ENCODE measurements around the gene PDXK. TPM values are rescaled to one million over a fixed set of nuclear protein-coding genes. Genes with fewer than 3 reads are reported as not detected.

Gene PDXK
- total RNA-seq, 2 experiments from 2014 or later, result 126 to 131 TPM

DNA sequence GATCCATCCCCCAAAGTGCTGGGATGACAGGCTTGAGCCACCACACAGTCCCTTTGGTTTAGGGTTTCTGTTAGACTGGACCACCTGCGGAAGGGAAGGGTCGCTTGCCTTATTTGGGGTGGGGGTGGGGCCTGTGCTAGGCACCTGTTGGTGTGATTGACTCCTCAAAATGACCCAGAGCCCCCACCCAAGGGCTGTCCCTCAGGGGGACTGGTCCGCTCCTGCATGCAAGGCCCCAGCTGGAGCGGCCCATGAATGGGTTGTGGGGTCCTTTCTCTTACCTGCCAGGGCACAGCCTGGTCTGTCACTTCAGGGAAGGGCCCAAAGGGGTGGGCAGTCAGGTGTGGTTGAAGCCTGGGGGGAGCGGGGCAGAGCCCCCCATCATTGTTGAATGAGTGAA is 59.0 kb downstream of the PDXK start:
- ChIA-PET CTCF (no interaction called here), POLR2A (no interaction called here)
- Mint-ChIP-seq H3K36me3 (peaks cover 17% of the 10 kb centered on the region), H3K27ac (no peak overlapping the region), H3K9me3 (no peaks in the 10 kb centered on the region), H3K27me3 (no peaks in the 10 kb centered on the region), H3K4me1 (ENCODE audit: low read depth) (peaks cover 50% of the 10 kb centered on the region), H3K4me3 (peak overlapping the region; percentile 89)
- DNase-seq, result no peak
- intact Hi-C loops (cut with micrococcal nuclease), result loop anchor here (5.0 kb wide), 1 partner anchor 46 kb away; no protein-coding TSS in a partner anchor

DNA sequence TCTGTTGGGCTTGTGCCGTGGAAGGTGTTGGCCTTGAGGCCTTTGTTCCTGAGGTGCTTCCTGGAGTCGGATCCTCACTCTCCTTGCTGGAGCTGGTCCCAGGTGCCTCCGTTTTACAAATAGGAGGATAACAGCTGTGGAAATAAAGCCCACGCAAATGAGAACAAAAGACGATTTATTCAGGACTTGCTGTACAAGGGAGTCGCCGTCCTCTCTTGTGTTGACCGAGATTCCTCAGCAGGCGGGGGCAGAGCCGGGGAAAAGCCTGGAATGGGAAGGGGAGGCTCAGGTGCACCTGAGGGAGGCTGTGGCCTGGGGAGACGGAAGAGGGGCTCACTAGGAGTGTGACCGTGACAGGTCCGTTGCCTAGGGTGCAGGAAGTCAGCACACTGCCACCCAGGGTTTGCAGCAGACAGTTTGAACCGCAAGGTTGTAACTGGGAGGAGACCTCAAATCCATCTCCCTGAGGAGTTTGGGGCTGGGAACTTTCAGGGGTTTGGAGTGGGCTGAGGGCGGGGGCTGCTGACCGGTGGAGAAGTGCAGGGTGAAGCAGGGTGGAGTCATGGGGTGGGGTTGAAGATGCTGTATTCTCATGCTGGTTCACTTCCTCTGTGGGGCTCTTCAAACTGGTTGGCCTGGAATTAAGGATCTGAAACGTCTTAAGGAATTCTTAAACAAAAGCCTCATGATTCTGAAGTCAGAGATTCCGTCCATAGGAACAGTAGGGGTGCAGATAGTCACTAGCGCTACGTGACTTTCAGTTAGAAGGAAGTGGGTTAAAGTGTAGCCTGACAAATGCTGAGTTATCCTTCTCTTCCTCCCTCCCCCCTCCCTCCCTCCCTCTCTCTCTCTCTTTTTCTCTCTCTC is 59.8 kb downstream of the PDXK start:
- no peaks in the 10 kb centered on the region for H3K9me3 Mint-ChIP-seq
- H3K27ac Mint-ChIP-seq, result peak overlapping the region; percentile 70
- ChIA-PET POLR2A (no interaction called here), CTCF (no interaction called here)
- H3K27me3 Mint-ChIP-seq, result no peaks in the 10 kb centered on the region
- peaks cover 10% of the 10 kb centered on the region for H3K36me3 Mint-ChIP-seq
- H3K4me1 Mint-ChIP-seq (ENCODE audit: low read depth), result peaks cover 57% of the 10 kb centered on the region
- peak; percentile 43 for DNase-seq
- H3K4me3 Mint-ChIP-seq, result peak overlapping the region; percentile 34
- intact Hi-C loops (cut with micrococcal nuclease), result loop anchor here (5.0 kb wide), 1 partner anchor 46 kb away; no protein-coding TSS in a partner anchor

- CTCF ChIA-PET, result interaction anchor here (0.7 to 1.6 kb wide), 4 partner anchors 10 to 196 kb away, joined by 3 to 17 read pairs (median 3); partner anchors contain the start of gene RRP1
- Mint-ChIP-seq H3K9me3 (no peaks in the 10 kb centered on the region), H3K36me3 (peaks cover 4% of the 10 kb centered on the region), H3K4me1 (ENCODE audit: low read depth) (peaks cover 53% of the 10 kb centered on the region), H3K27me3 (no peaks in the 10 kb centered on the region), H3K4me3 (no peak overlapping the region), H3K27ac (no peak overlapping the region)
- intact Hi-C loops (cut with micrococcal nuclease), result loop anchor here (5.0 to 10.0 kb wide), 4 partner anchors 47 to 885 kb away; partner anchors contain the start of gene NDUFV3
- POLR2A ChIA-PET, result interaction anchor here (1.4 kb wide), 1 partner anchor 10 kb away, joined by 4 read pairs; the partner anchor contains the start of gene RRP1
- no peak for DNase-seq
These were observed 60.7 kb downstream of the PDXK start for GRCh38 chr21:43779660-43780059.

DNA sequence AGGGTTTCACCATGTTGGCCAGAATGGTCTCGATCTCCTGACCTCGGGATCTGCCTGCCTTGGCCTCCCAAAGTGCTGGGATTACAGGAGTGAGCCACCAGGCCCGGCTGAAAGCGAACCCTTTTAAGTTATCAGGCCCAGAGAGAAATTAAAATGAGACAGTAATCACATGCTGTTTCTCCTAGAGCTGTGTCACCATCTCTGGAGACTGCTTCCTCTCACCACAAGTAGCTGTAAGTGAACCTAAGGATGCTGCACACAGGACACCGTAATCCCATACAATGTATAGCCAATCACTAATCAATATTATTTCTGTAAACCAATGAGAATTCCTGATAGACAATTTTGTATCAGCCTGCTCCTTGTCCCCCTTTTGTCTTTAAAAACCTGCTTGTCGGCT is 62.9 kb downstream of the PDXK start:
- CTCF ChIA-PET, result no interaction called here

GRCh38 chr21:43782431-43783097 is 63.6 kb downstream of the PDXK start:
- intact Hi-C loops (cut with micrococcal nuclease), result loop anchor here (5.0 to 10.0 kb wide), 3 partner anchors 120 to 888 kb away; partner anchors contain the start of gene NDUFV3
- ChIA-PET POLR2A (interaction anchor here (1.4 kb wide), 1 partner anchor 9 kb away, joined by 3 read pairs; no protein-coding TSS in a partner anchor), CTCF (no interaction called here)
- Mint-ChIP-seq H3K36me3 (no peaks in the 10 kb centered on the region), H3K4me1 (ENCODE audit: low read depth) (peaks cover 40% of the 10 kb centered on the region), H3K4me3 (peak overlapping the region; percentile 39), H3K27ac (peak overlapping the region; percentile 97), H3K27me3 (no peaks in the 10 kb centered on the region), H3K9me3 (no peaks in the 10 kb centered on the region)
- no peak for DNase-seq

More for the DNA sequence above, 62.9 kb downstream of the PDXK start:
- Mint-ChIP-seq H3K9me3 (no peaks in the 10 kb centered on the region), H3K36me3 (no peaks in the 10 kb centered on the region), H3K27ac (peak overlapping the region; percentile 97), H3K4me3 (peak overlapping the region; percentile 39), H3K27me3 (no peaks in the 10 kb centered on the region), H3K4me1 (ENCODE audit: low read depth) (peaks cover 42% of the 10 kb centered on the region)
- POLR2A ChIA-PET, result interaction anchor here (1.4 kb wide), 1 partner anchor 9 kb away, joined by 3 read pairs; no protein-coding TSS in a partner anchor
- intact Hi-C loops (cut with micrococcal nuclease), result loop anchor here (5.0 to 10.0 kb wide), 3 partner anchors 120 to 887 kb away; partner anchors contain the start of gene NDUFV3
- DNase-seq, result no peak

GRCh38 chr21:43783098-43783700 is 64.3 kb downstream of the PDXK start:
- peak overlapping the region; percentile 97 for H3K27ac Mint-ChIP-seq
- no peak overlapping the region for H3K4me3 Mint-ChIP-seq
- CTCF ChIA-PET, result no interaction called here
- peaks cover 37% of the 10 kb centered on the region for H3K4me1 Mint-ChIP-seq (ENCODE audit: low read depth)
- POLR2A ChIA-PET, result interaction anchor here (1.4 kb wide), 1 partner anchor 10 kb away, joined by 3 read pairs; no protein-coding TSS in a partner anchor
- intact Hi-C loops (cut with micrococcal nuclease), result loop anchor here (5.0 to 10.0 kb wide), 3 partner anchors 121 to 888 kb away; partner anchors contain the start of gene NDUFV3
- H3K9me3 Mint-ChIP-seq, result no peaks in the 10 kb centered on the region
- H3K27me3 Mint-ChIP-seq, result no peaks in the 10 kb centered on the region
- H3K36me3 Mint-ChIP-seq, result no peaks in the 10 kb centered on the region
- peak; percentile 26 for DNase-seq

DNA sequence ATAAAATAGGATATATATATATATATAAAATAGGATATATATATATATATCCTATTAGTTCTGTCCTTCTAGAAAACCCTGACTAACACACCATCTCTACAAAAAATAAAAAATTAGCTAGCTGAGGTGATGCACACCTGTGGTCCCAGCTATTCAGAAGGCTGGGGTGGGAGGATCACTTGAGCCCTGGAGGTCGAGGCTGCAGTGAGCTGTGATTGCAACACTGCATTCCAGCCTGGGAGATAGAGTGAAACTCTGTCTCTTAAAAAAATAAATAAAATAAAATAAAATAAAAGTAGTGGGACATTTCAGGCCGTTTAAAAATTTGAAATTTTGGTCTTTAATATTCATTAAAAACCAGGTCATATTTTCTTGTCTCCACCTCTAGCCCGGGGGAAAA is 66.2 kb downstream of the PDXK start:
- Mint-ChIP-seq H3K4me1 (ENCODE audit: low read depth) (peaks cover 26% of the 10 kb centered on the region), H3K36me3 (peaks cover 3% of the 10 kb centered on the region), H3K27me3 (no peaks in the 10 kb centered on the region), H3K4me3 (no peak overlapping the region), H3K27ac (no peak overlapping the region), H3K9me3 (no peaks in the 10 kb centered on the region)
- DNase-seq, result no peak
- intact Hi-C loops (cut with micrococcal nuclease), result loop anchor here (10.0 kb wide), 2 partner anchors 150 to 890 kb away; partner anchors contain the start of gene NDUFV3
- POLR2A ChIA-PET, result no interaction called here
- CTCF ChIA-PET, result no interaction called here

GRCh38 chr21:43786300-43786806 is 67.4 kb downstream of the PDXK start:
- Mint-ChIP-seq H3K36me3 (peaks cover 11% of the 10 kb centered on the region), H3K27me3 (no peaks in the 10 kb centered on the region), H3K27ac (peak overlapping the region; percentile 21), H3K4me1 (ENCODE audit: low read depth) (peaks cover 36% of the 10 kb centered on the region), H3K9me3 (no peaks in the 10 kb centered on the region), H3K4me3 (peak overlapping the region; percentile 44)
- intact Hi-C loops (cut with micrococcal nuclease), result loop anchor here (10.0 kb wide), 2 partner anchors 148 to 892 kb away; partner anchors contain the start of gene NDUFV3
- DNase-seq, result no peak
- POLR2A ChIA-PET, result no interaction called here
- CTCF ChIA-PET, result interaction anchor here (0.6 kb wide), 1 partner anchor 1084 kb away, joined by 4 read pairs; no protein-coding TSS in a partner anchor

- Mint-ChIP-seq H3K36me3 (peaks cover 13% of the 10 kb centered on the region), H3K9me3 (no peaks in the 10 kb centered on the region), H3K27me3 (no peaks in the 10 kb centered on the region), H3K27ac (no peak overlapping the region), H3K4me1 (ENCODE audit: low read depth) (peaks cover 36% of the 10 kb centered on the region), H3K4me3 (no peak overlapping the region)
- DNase-seq, result no peak
- CTCF ChIA-PET, result interaction anchor here (0.6 kb wide), 1 partner anchor 1083 kb away, joined by 4 read pairs; no protein-coding TSS in a partner anchor
- intact Hi-C loops (cut with micrococcal nuclease), result loop anchor here (10.0 kb wide), 2 partner anchors 148 to 892 kb away; partner anchors contain the start of gene NDUFV3
- POLR2A ChIA-PET, result no interaction called here
These were observed 68.0 kb downstream of the PDXK start for GRCh38 chr21:43786807-43787440.

- DNase-seq, result peak; percentile 94
- H3K4me1 Mint-ChIP-seq (ENCODE audit: low read depth), result peaks cover 24% of the 10 kb centered on the region
- no peaks in the 10 kb centered on the region for H3K27me3 Mint-ChIP-seq
- intact Hi-C loops (cut with micrococcal nuclease), result loop anchor here (1.0 to 10.0 kb wide), 3 partner anchors 77 to 895 kb away; partner anchors contain the start of gene NDUFV3
- H3K36me3 Mint-ChIP-seq, result peaks cover 37% of the 10 kb centered on the region
- peak within 1 kb of the TSS; percentile 97 for H3K4me3 Mint-ChIP-seq
- POLR2A ChIA-PET, result interaction anchor here (0.6 to 1.6 kb wide), 6 partner anchors 10 to 296 kb away, joined by 3 to 6 read pairs (median 4); partner anchors contain the start of gene TRAPPC10
- H3K27ac Mint-ChIP-seq, result peak within 1 kb of the TSS; percentile 84
- CTCF ChIA-PET, result interaction anchor here (0.7 to 2.3 kb wide), 10 partner anchors 9 to 269 kb away, joined by 3 to 17 read pairs (median 4); no protein-coding TSS in a partner anchor
- H3K9me3 Mint-ChIP-seq, result no peaks in the 10 kb centered on the region
These were observed 70.5 kb downstream of the PDXK start, which contains the start of gene RRP1 for GRCh38 chr21:43789276-43790009. Gene RRP1, plus strand, starts transcription at chr21:43789577. Its CDS starts 53 bp downstream, at chr21:43789630.

All from activated CD4-positive, alpha-beta memory T cell treated with anti-CD3 and anti-CD28 coated beads for 36 hours (primary cell).